ENCODE measurements around the gene FRMD8. TPM values are rescaled to one million over a fixed set of nuclear protein-coding genes. Genes with fewer than 3 reads are reported as not detected.
A peak's percentile ranks its signal among the peaks of the same experiment; 100 is the strongest.

The FRMD8 gene
- total and polyA plus RNA-seq, 9 of the 15 experiments (the other 6 are each of a cell fraction or from before 2014, with no cell fraction given) = 4.5 to 54.5 (median 15.8) TPM

DNA sequence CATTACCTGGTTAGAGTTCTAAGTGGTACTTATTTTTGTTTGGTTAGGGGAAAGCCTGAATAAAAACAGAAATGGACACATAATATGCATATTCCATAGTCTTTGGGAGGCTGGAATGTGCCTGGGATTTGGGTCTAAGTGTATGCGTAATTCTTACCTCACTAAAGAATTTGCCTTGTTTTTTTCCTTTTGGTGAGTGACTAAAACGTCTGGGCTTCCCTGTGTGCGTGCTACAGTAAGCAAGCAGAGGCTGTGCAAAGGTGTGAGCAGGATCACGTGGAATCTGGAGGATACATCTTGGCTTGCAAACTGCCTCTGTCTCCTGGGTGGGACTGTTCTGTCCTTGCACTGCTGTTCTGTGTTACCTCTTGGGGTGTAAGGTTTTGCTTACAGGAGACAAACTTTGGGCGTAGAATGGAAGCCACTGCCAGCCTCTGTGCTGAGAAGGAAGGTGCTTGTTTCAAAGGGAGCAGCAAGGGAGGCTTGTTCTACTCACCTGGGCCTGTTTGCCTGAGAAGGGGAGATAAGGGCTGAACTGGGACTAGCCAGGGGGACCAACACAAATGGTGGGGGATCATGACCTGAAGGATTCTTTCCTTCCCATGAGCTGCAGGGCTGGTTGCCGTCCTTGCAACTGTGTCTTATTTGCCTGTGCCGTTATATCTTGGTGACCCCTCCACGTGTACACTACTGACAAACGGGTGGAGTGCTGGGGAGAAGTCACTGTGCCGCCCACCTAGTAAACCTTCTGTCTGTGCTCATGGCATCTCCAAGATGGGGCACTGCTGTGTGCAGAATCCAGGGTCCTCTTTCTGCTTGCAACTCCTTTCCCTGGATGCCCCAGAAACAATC, 40.6 kb downstream of the FRMD8 start (continued):
- TF ChIP-seq TBL1XR1 (IDR thresholded peaks at IDR 0.05; ENCODE audit: low read length in 2 of 2) (peak in 1 of 2 experiments; percentile 69; a peak in 3 of 4 replicates), FOSL1 (tag; conservative IDR thresholded peaks at IDR 0.05) (no peak), GATAD2B (IDR thresholded peaks at IDR 0.05; ENCODE audit: borderline replicate concordance) (no peak), TAL1 (IDR thresholded peaks at IDR 0.05) (peak; percentile 38), NONO (IDR thresholded peaks at IDR 0.05; ENCODE audit: low read depth in 2 of 2, low read length in 1 of 2) (peak in 1 of 2 experiments; percentile 90; a peak in 2 of 4 replicates), TEAD1 (CRISPR knock-in tag; IDR thresholded peaks at IDR 0.05) (peak; percentile 49 to 91; a peak in 3 of 4 replicates), POU5F1 (IDR thresholded peaks at IDR 0.05; ENCODE audit: borderline replicate concordance, low read depth, low read length, partially characterized antibody) (no peak), IRF9 (tag; IDR thresholded peaks at IDR 0.05) (no peak), FOXK1 (CRISPR knock-in tag; IDR thresholded peaks at IDR 0.05; ENCODE audit: borderline replicate concordance) (peak; percentile 45), SIRT6 (IDR thresholded peaks at IDR 0.05; ENCODE audit: low read depth, low read length) (peak; percentile 94)

Measured in K562 (cell line).